HepG2 (cell line): ENCODE data around the gene SKIC2. TPM values are rescaled to one million over a fixed set of nuclear protein-coding genes. Genes with fewer than 3 reads are reported as not detected.

Experiments used
- CCDC6 ChIP-seq: sonication (generic); formaldehyde crosslinking; IDR thresholded peaks from 2 replicates; pipeline ENCODE4 v1.8.1; 2022; ENCODE audit warnings: mild to moderate bottlenecking, missing genetic modification reagents, moderate library complexity
- ESRRA ChIP-seq: sonication (generic); formaldehyde crosslinking; IDR thresholded peaks from 2 replicates; pipeline ENCODE4 v1.5.1; 2020; ENCODE audit warnings: mild to moderate bottlenecking, low read depth, missing genetic modification reagents
- HMGXB4 ChIP-seq, 2 experiments: sonication (generic) in 1 of 2; formaldehyde crosslinking in 1 of 2; IDR thresholded peaks; 2 replicates each; pipeline versions ENCODE4 v1.4.0 to v1.6.1; 2018 to 2020; ENCODE audit warnings: missing genetic modification reagents in 2 of 2, borderline replicate concordance in 1 of 2, low read depth in 1 of 2, mild to moderate bottlenecking in 1 of 2, missing biosample characterization in 1 of 2
- HOXD1 ChIP-seq: sonication (generic); formaldehyde crosslinking; IDR thresholded peaks from 2 replicates; pipeline ENCODE4 v1.5.0; 2020; ENCODE audit warnings: missing genetic modification reagents
- MTERF4 ChIP-seq: sonication (generic); formaldehyde crosslinking; IDR thresholded peaks from 2 replicates; pipeline ENCODE4 v1.8.0; 2023; ENCODE audit warnings: mild to moderate bottlenecking, missing genetic modification reagents
- NAIF1 ChIP-seq: sonication (generic); formaldehyde crosslinking; IDR thresholded peaks from 2 replicates; pipeline ENCODE4 v1.5.0; 2020; ENCODE audit warnings: mild to moderate bottlenecking, missing genetic modification reagents, borderline replicate concordance
- SAP130 ChIP-seq: IDR thresholded peaks from 2 replicates; pipeline ENCODE4 v1.6.1; 2016; ENCODE audit warnings: low read depth
- SPEN ChIP-seq: sonication (generic); formaldehyde crosslinking; IDR thresholded peaks from 2 replicates; pipeline ENCODE4 v1.5.1; 2020; ENCODE audit warnings: low read depth, mild to moderate bottlenecking, missing genetic modification reagents
- TOE1 ChIP-seq: sonication (generic); formaldehyde crosslinking; IDR thresholded peaks from 2 replicates; pipeline ENCODE4 v1.4.0; 2020; ENCODE audit warnings: mild to moderate bottlenecking, missing genetic modification reagents
- ZNF543 ChIP-seq: sonication (generic); formaldehyde crosslinking; IDR thresholded peaks from 2 replicates; pipeline ENCODE4 v1.4.0; 2020; ENCODE audit warnings: mild to moderate bottlenecking, missing genetic modification reagents
- ZNF724P ChIP-seq: sonication (generic); formaldehyde crosslinking; IDR thresholded peaks from 2 replicates; pipeline ENCODE4 v1.8.0; 2022; ENCODE audit warnings: missing genetic modification reagents, borderline replicate concordance
- ZNF737 ChIP-seq: sonication (generic); formaldehyde crosslinking; IDR thresholded peaks from 2 replicates; pipeline ENCODE4 v1.5.0; 2020; ENCODE audit warnings: missing genetic modification reagents, mild to moderate bottlenecking, borderline replicate concordance
- polyA plus RNA-seq, 8 experiments: library from polyadenylated mRNA; depleted of rRNA in 3 of 8; stranded (reverse) in 7 of 8; unstranded in 1 of 8; fragments of >200 nt; fragmentation: Illumina TruSeq in 4 of 8; extraction: Trizol in 4 of 8; gene quantifications; 2 replicates each; pipeline versions ENCODE4 v1.2.1 to v1.2.3, GENCODE V29; 2011 to 2016; ENCODE audit warnings: low read depth in 4 of 8, missing spikeins in 1 of 8, mixed read lengths in 1 of 8; ENCODE audit not compliant: insufficient read depth in 1 of 8
- total RNA-seq, 5 experiments: library from RNA; depleted of rRNA; stranded (reverse); fragments of >200 nt; fragmentation: Illumina TruSeq; extraction: Trizol; gene quantifications; 2 replicates each; pipeline ENCODE4 v1.2.3, GENCODE V29; 2016; ENCODE audit warnings: low read depth in 1 of 5
- TF ChIP-seq, protein P1 (sequence below): sonication (generic); formaldehyde crosslinking; IDR thresholded peaks from 2 replicates; pipeline ENCODE4 v1.4.0; 2020; ENCODE audit warnings: missing genetic modification reagents, borderline replicate concordance
- TF ChIP-seq, protein P2 (sequence below): conservative IDR thresholded peaks from 2 replicates; pipeline ENCODE4 v1.6.1; 2018; ENCODE audit warnings: missing genetic modification reagents
- TF ChIP-seq, protein P3 (sequence below): sonication (generic); formaldehyde crosslinking; IDR thresholded peaks from 2 replicates; pipeline ENCODE4 v1.4.0; 2020; ENCODE audit warnings: mild to moderate bottlenecking, missing genetic modification reagents

SKIC2 gene
- total and polyA plus RNA-seq, 2 of the 13 experiments (the other 11 are each of a cell fraction or from before 2014, with no cell fraction given), result 67.1 to 68.4 TPM

GRCh38 chr6:31946370-31946885 is 12.5 kb upstream of the SKIC2 start (continued):
- TF ChIP-seq SPEN (CRISPR knock-in tag) (no peak), MTERF4 (CRISPR knock-in tag) (no peak), ZNF724P (0 out of 2 replicates have a peak, but pooled peaks have one; percentile 15), CCDC6 (0 out of 2 replicates have a peak, but pooled peaks have one; percentile 8), HMGXB4 (CRISPR knock-in tag; IDR thresholded peaks at IDR 0.05; ENCODE audit: borderline replicate concordance in 1 of 2, low read depth in 1 of 2) (peak in 1 of 2 experiments; percentile 51; a peak in 2 of 4 replicates), ESRRA (CRISPR knock-in tag) (peak; percentile 28; the same call in 1 of the 2 replicates), HOXD1 (CRISPR knock-in tag) (no peak), NAIF1 (CRISPR knock-in tag) (no peak), ZNF737 (CRISPR knock-in tag) (0 out of 2 replicates have a peak, but pooled peaks have one; percentile 95), TOE1 (CRISPR knock-in tag) (no peak), ZNF543 (no peak; the same call in 1 of the 2 replicates), SAP130 (CRISPR knock-in tag) (no peak)
- TF ChIP-seq, protein P1, sequence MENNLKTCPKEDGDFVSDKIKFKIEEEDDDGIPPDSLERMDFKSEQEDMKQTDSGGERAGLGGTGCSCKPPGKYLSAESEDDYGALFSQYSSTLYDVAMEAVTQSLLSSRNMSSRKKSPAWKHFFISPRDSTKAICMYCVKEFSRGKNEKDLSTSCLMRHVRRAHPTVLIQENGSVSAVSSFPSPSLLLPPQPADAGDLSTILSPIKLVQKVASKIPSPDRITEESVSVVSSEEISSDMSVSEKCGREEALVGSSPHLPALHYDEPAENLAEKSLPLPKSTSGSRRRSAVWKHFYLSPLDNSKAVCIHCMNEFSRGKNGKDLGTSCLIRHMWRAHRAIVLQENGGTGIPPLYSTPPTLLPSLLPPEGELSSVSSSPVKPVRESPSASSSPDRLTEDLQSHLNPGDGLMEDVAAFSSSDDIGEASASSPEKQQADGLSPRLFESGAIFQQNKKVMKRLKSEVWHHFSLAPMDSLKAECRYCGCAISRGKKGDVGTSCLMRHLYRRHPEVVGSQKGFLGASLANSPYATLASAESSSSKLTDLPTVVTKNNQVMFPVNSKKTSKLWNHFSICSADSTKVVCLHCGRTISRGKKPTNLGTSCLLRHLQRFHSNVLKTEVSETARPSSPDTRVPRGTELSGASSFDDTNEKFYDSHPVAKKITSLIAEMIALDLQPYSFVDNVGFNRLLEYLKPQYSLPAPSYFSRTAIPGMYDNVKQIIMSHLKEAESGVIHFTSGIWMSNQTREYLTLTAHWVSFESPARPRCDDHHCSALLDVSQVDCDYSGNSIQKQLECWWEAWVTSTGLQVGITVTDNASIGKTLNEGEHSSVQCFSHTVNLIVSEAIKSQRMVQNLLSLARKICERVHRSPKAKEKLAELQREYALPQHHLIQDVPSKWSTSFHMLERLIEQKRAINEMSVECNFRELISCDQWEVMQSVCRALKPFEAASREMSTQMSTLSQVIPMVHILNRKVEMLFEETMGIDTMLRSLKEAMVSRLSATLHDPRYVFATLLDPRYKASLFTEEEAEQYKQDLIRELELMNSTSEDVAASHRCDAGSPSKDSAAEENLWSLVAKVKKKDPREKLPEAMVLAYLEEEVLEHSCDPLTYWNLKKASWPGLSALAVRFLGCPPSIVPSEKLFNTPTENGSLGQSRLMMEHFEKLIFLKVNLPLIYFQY (CRISPR knock-in tag), result no peak
- TF ChIP-seq, protein P2, sequence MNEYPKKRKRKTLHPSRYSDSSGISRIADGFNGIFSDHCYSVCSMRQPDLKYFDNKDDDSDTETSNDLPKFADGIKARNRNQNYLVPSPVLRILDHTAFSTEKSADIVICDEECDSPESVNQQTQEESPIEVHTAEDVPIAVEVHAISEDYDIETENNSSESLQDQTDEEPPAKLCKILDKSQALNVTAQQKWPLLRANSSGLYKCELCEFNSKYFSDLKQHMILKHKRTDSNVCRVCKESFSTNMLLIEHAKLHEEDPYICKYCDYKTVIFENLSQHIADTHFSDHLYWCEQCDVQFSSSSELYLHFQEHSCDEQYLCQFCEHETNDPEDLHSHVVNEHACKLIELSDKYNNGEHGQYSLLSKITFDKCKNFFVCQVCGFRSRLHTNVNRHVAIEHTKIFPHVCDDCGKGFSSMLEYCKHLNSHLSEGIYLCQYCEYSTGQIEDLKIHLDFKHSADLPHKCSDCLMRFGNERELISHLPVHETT (CRISPR knock-in tag), result no peak
- TF ChIP-seq, protein P3, sequence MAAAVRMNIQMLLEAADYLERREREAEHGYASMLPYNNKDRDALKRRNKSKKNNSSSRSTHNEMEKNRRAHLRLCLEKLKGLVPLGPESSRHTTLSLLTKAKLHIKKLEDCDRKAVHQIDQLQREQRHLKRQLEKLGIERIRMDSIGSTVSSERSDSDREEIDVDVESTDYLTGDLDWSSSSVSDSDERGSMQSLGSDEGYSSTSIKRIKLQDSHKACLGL, result peak; percentile 44; the same call in 1 of the 2 replicates
